GM10248 (cell line): Measurements from ENCODE around the gene MANSC4.

Source experiments
- CTCF ChIA-PET: fragments of 300-600 bp; sonication (Branson Sonifier 250); formaldehyde crosslinking; extraction: SDS; loops from one replicate; lab custom pipeline; 2021; ENCODE audit warnings: antibody characterized with exemption; lab: Yijun Ruan, JAX
- POLR2A ChIA-PET: fragments of 350-650 bp; sonication (Branson Sonifier 250); formaldehyde crosslinking; extraction: SDS; loops from one replicate; lab custom pipeline; 2020; ENCODE audit warnings: antibody characterized with exemption; lab: Yijun Ruan, JAX
- DNase-seq: peaks from one replicate; pipeline ENCODE4 v3.0.0; 2012; ENCODE audit errors: extremely low spot score
- TF ChIP-seq, protein P1 (sequence below): IDR thresholded peaks from 2 replicates; pipeline ENCODE4 v1.5.1; 2012; ENCODE audit warnings: mild to moderate bottlenecking, low read depth; ENCODE audit errors: extremely low read depth, missing control alignments, control extremely low read depth

MANSC4 gene

DNA sequence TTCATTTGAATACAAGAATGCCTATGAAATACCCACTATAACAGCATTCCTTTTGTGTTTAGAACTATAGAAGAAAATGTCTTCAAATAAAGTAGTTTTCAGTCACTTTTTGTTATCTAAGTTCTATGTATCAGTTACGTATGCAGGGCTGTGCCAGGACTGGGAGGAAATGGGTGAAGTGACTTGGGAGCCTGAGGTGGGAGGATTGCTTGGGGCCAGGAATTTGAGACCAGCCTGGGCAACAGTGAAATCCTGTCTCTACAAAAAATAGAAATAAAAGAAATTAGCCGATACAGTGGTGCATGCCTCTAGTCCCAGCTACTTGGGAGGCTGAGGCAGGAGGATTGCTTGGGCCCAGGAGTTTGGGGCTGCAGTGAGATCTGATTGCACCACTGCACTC, 22.9 kb upstream of the MANSC4 start:
- DNase-seq = no peak
- ChIA-PET CTCF (no interaction called here), POLR2A (no interaction called here)
- TF ChIP-seq, protein P1, sequence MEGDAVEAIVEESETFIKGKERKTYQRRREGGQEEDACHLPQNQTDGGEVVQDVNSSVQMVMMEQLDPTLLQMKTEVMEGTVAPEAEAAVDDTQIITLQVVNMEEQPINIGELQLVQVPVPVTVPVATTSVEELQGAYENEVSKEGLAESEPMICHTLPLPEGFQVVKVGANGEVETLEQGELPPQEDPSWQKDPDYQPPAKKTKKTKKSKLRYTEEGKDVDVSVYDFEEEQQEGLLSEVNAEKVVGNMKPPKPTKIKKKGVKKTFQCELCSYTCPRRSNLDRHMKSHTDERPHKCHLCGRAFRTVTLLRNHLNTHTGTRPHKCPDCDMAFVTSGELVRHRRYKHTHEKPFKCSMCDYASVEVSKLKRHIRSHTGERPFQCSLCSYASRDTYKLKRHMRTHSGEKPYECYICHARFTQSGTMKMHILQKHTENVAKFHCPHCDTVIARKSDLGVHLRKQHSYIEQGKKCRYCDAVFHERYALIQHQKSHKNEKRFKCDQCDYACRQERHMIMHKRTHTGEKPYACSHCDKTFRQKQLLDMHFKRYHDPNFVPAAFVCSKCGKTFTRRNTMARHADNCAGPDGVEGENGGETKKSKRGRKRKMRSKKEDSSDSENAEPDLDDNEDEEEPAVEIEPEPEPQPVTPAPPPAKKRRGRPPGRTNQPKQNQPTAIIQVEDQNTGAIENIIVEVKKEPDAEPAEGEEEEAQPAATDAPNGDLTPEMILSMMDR = no peak

DNA sequence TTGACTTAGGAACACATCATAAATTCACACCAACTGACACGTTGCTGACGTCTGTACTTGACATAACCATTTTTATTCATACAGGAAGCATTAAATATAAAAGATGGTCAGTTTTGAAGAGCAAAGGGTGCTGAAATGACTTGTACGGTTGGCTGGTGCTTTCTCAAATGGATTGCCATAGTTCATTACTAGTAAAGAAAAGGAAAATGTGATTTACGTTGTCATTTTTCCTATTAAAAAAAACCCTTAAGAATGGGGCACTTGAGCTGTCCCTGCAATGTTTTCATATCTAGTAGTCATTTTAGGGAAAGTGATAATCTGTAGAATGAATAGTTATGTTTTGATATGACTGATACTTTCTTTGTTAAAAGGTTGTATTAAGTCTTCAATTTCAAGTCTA, 22.5 kb upstream of the MANSC4 start:
- CTCF ChIA-PET = no interaction called here
- TF ChIP-seq, protein P1 = no peak
- POLR2A ChIA-PET = no interaction called here
- no peak for DNase-seq

DNA sequence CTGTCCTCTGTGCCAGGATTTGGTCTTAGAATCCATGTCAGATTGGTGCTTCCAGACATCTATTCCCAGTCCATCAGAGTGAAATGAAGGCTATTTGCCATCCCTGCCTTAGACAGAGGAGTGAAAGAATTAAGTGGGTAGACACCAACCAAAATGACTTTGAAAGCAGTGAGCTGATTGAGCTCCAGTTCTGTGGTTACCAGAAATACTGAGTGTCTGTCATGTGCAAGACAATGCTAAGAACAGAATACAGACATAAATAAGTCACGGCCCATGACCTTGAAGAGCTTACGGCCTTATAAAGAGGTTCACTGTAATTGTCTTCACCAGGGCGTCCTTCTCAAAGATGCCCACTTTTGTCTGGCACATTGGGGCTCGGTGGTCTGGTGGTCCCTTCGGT, 21.6 kb upstream of the MANSC4 start:
- ChIA-PET CTCF (interaction anchor here (0.7 to 1.1 kb wide), 3 partner anchors 10 to 46 kb away, joined by 3 read pairs; no protein-coding TSS in a partner anchor), POLR2A (no interaction called here)
- no peak for DNase-seq
- TF ChIP-seq, protein P1 = no peak

DNA sequence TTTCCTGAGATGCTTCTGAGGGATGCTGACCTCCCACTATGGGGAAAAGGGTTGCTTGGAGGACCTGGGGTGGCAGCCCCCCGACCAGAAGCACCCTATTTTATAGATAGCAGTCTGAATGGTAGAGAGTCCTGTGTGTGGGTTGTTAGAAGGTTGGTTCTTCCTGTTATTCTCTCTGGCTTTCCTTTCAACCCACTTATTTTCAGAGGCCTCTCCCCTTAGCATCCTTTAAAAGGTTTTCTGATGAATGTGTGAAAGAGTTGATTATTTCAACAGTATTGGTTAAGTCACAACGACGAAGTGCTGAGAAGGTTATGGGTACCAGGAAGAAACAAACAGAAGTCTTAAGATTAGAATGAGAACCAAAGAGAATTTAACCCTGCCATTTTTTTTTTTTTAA, 20.8 kb upstream of the MANSC4 start:
- POLR2A ChIA-PET = no interaction called here
- CTCF ChIA-PET = interaction anchor here (1.1 to 1.2 kb wide), 3 partner anchors 12 to 45 kb away, joined by 3 to 7 read pairs (median 3); no protein-coding TSS in a partner anchor
- no peak for DNase-seq
- TF ChIP-seq, protein P1 = no peak

DNA sequence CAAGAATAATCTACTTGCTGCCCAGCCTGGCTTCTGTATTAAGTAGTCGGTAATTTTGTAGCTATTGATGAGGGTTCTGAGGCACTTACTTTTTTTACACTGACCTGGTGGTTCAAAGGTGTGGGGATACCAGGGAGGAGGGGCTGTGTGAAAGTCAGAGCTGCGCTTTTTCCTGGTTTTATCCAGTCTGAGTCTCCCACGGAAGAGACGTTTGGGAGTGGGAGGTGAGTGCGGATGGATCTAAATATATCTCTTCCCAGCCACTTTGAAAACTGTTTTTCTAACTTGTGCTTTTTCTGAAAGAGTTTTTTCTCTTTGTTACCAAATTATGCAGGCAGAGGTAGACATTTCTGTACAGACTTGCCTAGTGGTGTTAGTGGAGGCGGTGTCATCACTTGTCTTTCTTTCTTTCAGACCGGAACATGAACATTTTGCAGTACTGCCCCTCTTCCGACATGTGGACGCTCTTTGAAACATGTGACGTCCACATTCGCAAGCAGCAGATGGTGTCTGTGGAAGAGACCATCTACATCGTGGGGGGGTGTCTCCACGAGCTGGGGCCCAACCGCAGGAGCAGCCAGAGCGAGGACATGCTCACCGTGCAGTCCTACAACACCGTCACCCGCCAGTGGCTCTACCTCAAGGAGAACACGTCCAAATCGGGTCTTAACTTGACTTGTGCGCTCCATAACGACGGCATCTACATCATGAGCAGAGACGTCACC, 17.4 kb upstream of the MANSC4 start:
- POLR2A ChIA-PET = no interaction called here
- CTCF ChIA-PET = interaction anchor here (5.6 kb wide), 1 partner anchor 24 kb away, joined by 24 read pairs; no protein-coding TSS in a partner anchor
- TF ChIP-seq, protein P1 = no peak
- DNase-seq = no peak

DNA sequence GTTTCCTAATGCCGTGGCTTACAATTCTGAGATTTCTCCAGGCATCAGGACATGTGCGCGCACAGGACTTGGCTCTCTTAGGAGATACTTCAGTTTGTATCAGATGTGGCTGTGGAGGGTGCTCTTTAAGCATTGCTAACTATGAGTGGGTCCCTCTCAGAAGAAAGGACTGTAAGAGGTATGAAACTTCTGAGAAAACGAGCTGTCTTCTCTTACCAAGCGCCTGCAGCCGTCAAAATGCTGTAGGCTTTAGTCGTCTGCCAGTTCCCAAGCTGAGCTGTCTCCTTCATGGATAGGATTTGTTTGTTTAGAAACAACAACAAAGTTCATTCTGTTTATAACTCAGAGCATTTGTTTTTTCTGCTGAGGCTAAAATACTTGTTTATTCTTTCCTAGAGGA, 16.1 kb upstream of the MANSC4 start:
- ChIA-PET POLR2A (no interaction called here), CTCF (interaction anchor here (0.9 to 5.6 kb wide), 4 partner anchors 9 to 25 kb away, joined by 4 to 24 read pairs (median 4); no protein-coding TSS in a partner anchor)
- DNase-seq = no peak

More for the DNA sequence above, 16.1 kb upstream of the MANSC4 start:
- TF ChIP-seq, protein P1 = no peak
